HCT116 (cell line): Measurements from ENCODE around the gene SLC35A4. TPM values are rescaled to one million over a fixed set of nuclear protein-coding genes. Genes with fewer than 3 reads are reported as not detected.
"Not testable (repeated sequence)": the region's sequence is repeated elsewhere in the genome, so short reads cannot be mapped to it uniquely, and the experiment has no call there.

Source experiments
- ATAC-seq: fragments of 200-7000 bp; cut with Tn5 transposase; 2 replicates; pipeline ENCODE4 v1.9.1; 2020; ENCODE audit warnings: mild to moderate bottlenecking, moderate library complexity
- BruUV-seq: library from RNA; stranded (reverse); fragments of 400-500 nt; replicated peaks from 2 replicates; lab custom pipeline; 2021; lab: Mats Ljungman, UMichigan
- CTCF ChIA-PET: fragments of 300-600 bp; sonication (Branson Sonifier 250); formaldehyde crosslinking; loops from one replicate; lab custom pipeline; 2021; ENCODE audit warnings: antibody characterized with exemption; lab: Charles Lee
- POLR2A ChIA-PET: fragments of 300-600, 350-600 bp; sonication (Branson Sonifier 250); formaldehyde crosslinking; loops from one replicate; lab custom pipeline; 2021; ENCODE audit warnings: antibody characterized with exemption; lab: Charles Lee
- RAD21 ChIA-PET, 2 experiments: fragments of 300-600 bp; sonication (Branson Sonifier 250); formaldehyde crosslinking; loops; one replicate each; lab custom pipeline; 2023; ENCODE audit warnings: low total read pairs in 2 of 2; ENCODE audit not compliant: uncharacterized antibody in 2 of 2, unreplicated experiment in 2 of 2, low non-redundant PET in 1 of 2; lab: Charles Lee
- DNase-seq: peaks from one replicate; pipeline ENCODE4 v3.0.0-alpha.2; 2010; ENCODE audit warnings: low read depth, low spot score
- H2AFZ ChIP-seq: fragments of 200-600 bp; shearing (Covaris generic), sonication (generic); 2 replicates; pipeline ENCODE4 v1.6.1; 2017; ENCODE audit warnings: low read depth, mixed run types, mixed read lengths, antibody characterized with exemption, low read length; ENCODE audit not compliant: poor library complexity, severe bottlenecking
- H3K27ac ChIP-seq: 2 replicates; pipeline ENCODE4 v1.5.1; 2012; ENCODE audit warnings: low read depth, low read length
- H3K27me3 ChIP-seq: fragments of 200-600 bp; sonication (generic); 2 replicates; pipeline ENCODE4 v1.6.1; 2016; ENCODE audit warnings: mixed run types, low read length, mixed read lengths; ENCODE audit not compliant: insufficient read depth
- H3K36me3 ChIP-seq, 2 experiments: fragments of 200-500 bp in 1 of 2; fragments of 200-600 bp in 1 of 2; sonication (Bioruptor generic) in 1 of 2; sonication (generic) in 1 of 2; 2 replicates each; pipeline versions ENCODE4 v1.5.1 to v1.6.1; 2014 to 2016; ENCODE audit warnings: low read length in 2 of 2, inconsistent platforms in 1 of 2, mixed read lengths in 1 of 2, mixed run types in 1 of 2; ENCODE audit not compliant: insufficient read depth in 2 of 2, control insufficient read depth in 1 of 2
- H3K4me1 ChIP-seq, 2 experiments: fragments of 200-600 bp in 1 of 2; sonication (generic) in 1 of 2; 2 replicates each; pipeline versions ENCODE4 v1.5.1 to v1.6.1; 2012 to 2017; ENCODE audit warnings: low read length in 2 of 2, inconsistent platforms in 1 of 2, mild to moderate bottlenecking in 1 of 2, mixed read lengths in 1 of 2, mixed run types in 1 of 2, moderate library complexity in 1 of 2; ENCODE audit not compliant: insufficient read depth in 2 of 2, control insufficient read depth in 1 of 2
- H3K4me2 ChIP-seq: fragments of 200-600 bp; sonication (generic); 2 replicates; pipeline ENCODE4 v1.6.1; 2017; ENCODE audit warnings: mixed run types, low read length, mixed read lengths
- H3K4me3 ChIP-seq, 2 experiments: fragments of 200-600 bp in 1 of 2; sonication (generic) in 1 of 2; replicated peaks in 1 of 2; 2 replicates each; pipeline ENCODE4 v1.5.1; 2011 to 2016; ENCODE audit warnings: low read length in 2 of 2, control low read depth in 1 of 2, low read depth in 1 of 2, mild to moderate bottlenecking in 1 of 2, mixed read lengths in 1 of 2, mixed run types in 1 of 2
- H3K79me2 ChIP-seq: fragments of 200-600 bp; sonication (generic); 2 replicates; pipeline ENCODE4 v1.6.1; 2017; ENCODE audit warnings: mild to moderate bottlenecking, mixed run types, low read length, moderate library complexity, mixed read lengths; ENCODE audit not compliant: insufficient read depth
- H3K9ac ChIP-seq: fragments of 200-600 bp; sonication (generic); 2 replicates; pipeline ENCODE4 v1.6.1; 2016; ENCODE audit warnings: low read length, mixed read lengths
- H3K9me2 ChIP-seq: fragments of 200-600 bp; sonication (generic), shearing (Covaris generic); 2 replicates; pipeline ENCODE4 v1.6.1; 2017; ENCODE audit warnings: mixed run types, mild to moderate bottlenecking, moderate library complexity; ENCODE audit not compliant: insufficient read depth
- H3K9me3 ChIP-seq, 2 experiments: fragments of 200-500 bp in 1 of 2; fragments of 200-600 bp in 1 of 2; sonication (Bioruptor generic) in 1 of 2; sonication (generic) in 1 of 2; 2 replicates each; pipeline ENCODE4 v1.6.1; 2014 to 2017; ENCODE audit warnings: low read length in 2 of 2, mixed read lengths in 2 of 2, inconsistent platforms in 1 of 2, low read depth in 1 of 2, mild to moderate bottlenecking in 1 of 2, mixed run types in 1 of 2, moderate library complexity in 1 of 2; ENCODE audit not compliant: control insufficient read depth in 1 of 2, insufficient read depth in 1 of 2
- H4K20me1 ChIP-seq: fragments of 200-600 bp; sonication (generic), shearing (Covaris generic); 2 replicates; pipeline ENCODE4 v1.6.1; 2017; ENCODE audit warnings: mixed run types, mild to moderate bottlenecking, moderate library complexity; ENCODE audit not compliant: insufficient read depth
- CBX3 ChIP-seq: IDR thresholded peaks from 2 replicates; pipeline ENCODE4 v1.6.1; 2012; ENCODE audit warnings: low read depth
- ELF1 ChIP-seq: IDR thresholded peaks from 2 replicates; pipeline ENCODE4 v1.6.1; 2012; ENCODE audit warnings: low read depth, borderline replicate concordance
- JUND ChIP-seq: IDR thresholded peaks from 2 replicates; pipeline ENCODE4 v1.6.1; 2012
- POLR2AphosphoS5 ChIP-seq: IDR thresholded peaks from 2 replicates; pipeline ENCODE4 v1.6.1; 2011; ENCODE audit warnings: mild to moderate bottlenecking, low read depth, low read length, moderate library complexity
- YY1 ChIP-seq: IDR thresholded peaks from 2 replicates; pipeline ENCODE4 v1.6.1; 2011; ENCODE audit warnings: low read length, low read depth, moderate library complexity, mild to moderate bottlenecking; ENCODE audit not compliant: insufficient replicate concordance; ENCODE audit errors: extremely low read depth
- ZNF274 ChIP-seq: fragments of 200-500 bp; sonication (Bioruptor generic); IDR thresholded peaks from 2 replicates; pipeline ENCODE4 v1.6.1; 2014; ENCODE audit warnings: mild to moderate bottlenecking, low read depth, low read length, inconsistent platforms
- intact Hi-C: fragments of 100-400 bp; cut with micrococcal nuclease; formaldehyde crosslinking; loops from 2 replicates; pipeline ENCODE4 v1.10.0; 2022
- total RNA-seq: library from RNA; stranded (reverse); gene quantifications from one replicate; pipeline ENCODE4 v1.2.1, GENCODE V29; 2021; ENCODE audit not compliant: unreplicated experiment
- TF ChIP-seq, protein P1 (sequence below), 3 experiments: fragments of 200-600 bp in 1 of 3; sonication (generic) in 1 of 3; IDR thresholded peaks in 2 of 3; conservative IDR thresholded peaks in 1 of 3; 2 replicates each; pipeline ENCODE4 v1.5.1; 2012 to 2017; ENCODE audit warnings: low read depth in 2 of 3, low read length in 2 of 3, antibody characterized with exemption in 1 of 3, borderline replicate concordance in 1 of 3, control low read depth in 1 of 3, mild to moderate bottlenecking in 1 of 3, mixed read lengths in 1 of 3, mixed run types in 1 of 3, moderate library complexity in 1 of 3; ENCODE audit not compliant: insufficient read depth in 1 of 3
- TF ChIP-seq, protein P2 (sequence below): IDR thresholded peaks from 2 replicates; pipeline ENCODE4 v1.6.1; 2012
- TF ChIP-seq, protein P3 (sequence below): IDR thresholded peaks from 2 replicates; pipeline ENCODE4 v1.6.1; 2012

Gene SLC35A4
- total RNA-seq, 1 experiment from 2014 or later: 37.5 TPM

DNA sequence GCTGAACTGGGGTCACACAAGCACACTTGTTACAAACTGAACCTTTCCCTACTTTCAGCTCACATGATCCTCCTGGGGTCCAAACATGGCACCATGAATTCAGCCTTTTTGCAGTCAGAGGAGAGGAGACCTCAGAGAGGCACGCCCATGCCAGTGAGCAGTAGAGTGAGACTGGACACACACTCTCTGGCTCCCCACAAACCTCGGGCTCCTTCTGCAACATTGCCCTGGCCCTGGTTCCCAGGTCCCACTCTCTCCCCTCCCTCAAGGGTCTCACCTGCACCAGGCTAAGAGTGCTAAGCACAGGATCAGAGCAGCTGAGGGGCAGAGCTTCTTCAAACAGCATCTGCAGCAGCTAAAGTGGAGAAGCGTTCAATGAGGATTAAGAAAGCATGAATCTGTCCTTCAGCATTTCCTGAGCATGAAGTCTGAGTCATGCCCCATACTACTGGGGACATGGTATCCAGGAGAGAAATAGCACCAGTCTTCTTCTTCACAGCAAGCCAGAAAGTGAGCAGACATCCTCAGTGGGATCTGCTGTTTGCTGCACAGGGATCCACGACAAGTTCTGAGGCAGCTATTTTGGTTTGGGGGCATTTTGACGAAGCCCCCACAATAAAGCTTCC, 27.2 kb downstream of the SLC35A4 start:
- Histone ChIP-seq H3K79me2 (no peaks in the 10 kb centered on the region), H3K4me3 (no peak overlapping the region), H3K4me2 (no peak overlapping the region), H3K4me1 (no peaks in the 10 kb centered on the region; a peak in 1 of 4 replicates), H3K36me3 (no peaks in the 10 kb centered on the region)
- ChIA-PET POLR2A (no interaction called here), RAD21 (no interaction called here)
- ATAC-seq: no peak; the same call in 1 of the 2 replicates
- TF ChIP-seq ELF1 (no peak), JUND (no peak), POLR2AphosphoS5 (no peak), ZNF274 (no peak), CBX3 (no peak), YY1 (no peak)
- TF ChIP-seq, protein P1, sequence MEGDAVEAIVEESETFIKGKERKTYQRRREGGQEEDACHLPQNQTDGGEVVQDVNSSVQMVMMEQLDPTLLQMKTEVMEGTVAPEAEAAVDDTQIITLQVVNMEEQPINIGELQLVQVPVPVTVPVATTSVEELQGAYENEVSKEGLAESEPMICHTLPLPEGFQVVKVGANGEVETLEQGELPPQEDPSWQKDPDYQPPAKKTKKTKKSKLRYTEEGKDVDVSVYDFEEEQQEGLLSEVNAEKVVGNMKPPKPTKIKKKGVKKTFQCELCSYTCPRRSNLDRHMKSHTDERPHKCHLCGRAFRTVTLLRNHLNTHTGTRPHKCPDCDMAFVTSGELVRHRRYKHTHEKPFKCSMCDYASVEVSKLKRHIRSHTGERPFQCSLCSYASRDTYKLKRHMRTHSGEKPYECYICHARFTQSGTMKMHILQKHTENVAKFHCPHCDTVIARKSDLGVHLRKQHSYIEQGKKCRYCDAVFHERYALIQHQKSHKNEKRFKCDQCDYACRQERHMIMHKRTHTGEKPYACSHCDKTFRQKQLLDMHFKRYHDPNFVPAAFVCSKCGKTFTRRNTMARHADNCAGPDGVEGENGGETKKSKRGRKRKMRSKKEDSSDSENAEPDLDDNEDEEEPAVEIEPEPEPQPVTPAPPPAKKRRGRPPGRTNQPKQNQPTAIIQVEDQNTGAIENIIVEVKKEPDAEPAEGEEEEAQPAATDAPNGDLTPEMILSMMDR (IDR thresholded peaks at IDR 0.05 in 2 of 3, conservative IDR thresholded peaks at IDR 0.05 in 1 of 3; ENCODE audit: borderline replicate concordance in 1 of 3, insufficient read depth in 1 of 3, low read depth in 2 of 3, low read length in 2 of 3): no peak
- TF ChIP-seq, protein P2, sequence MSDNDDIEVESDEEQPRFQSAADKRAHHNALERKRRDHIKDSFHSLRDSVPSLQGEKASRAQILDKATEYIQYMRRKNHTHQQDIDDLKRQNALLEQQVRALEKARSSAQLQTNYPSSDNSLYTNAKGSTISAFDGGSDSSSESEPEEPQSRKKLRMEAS: no peak
- TF ChIP-seq, protein P3, sequence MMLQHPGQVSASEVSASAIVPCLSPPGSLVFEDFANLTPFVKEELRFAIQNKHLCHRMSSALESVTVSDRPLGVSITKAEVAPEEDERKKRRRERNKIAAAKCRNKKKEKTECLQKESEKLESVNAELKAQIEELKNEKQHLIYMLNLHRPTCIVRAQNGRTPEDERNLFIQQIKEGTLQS: no peak
- TF ChIP-seq, all 23 proteins: peak for 0
- DNase-seq: no peak
- H2AFZ ChIP-seq: no peak overlapping the region
- no peaks in the 10 kb centered on the region for H3K9me3 ChIP-seq
- H3K9ac ChIP-seq: no peak overlapping the region
- BruUV-seq: no TSS peak
- H4K20me1 ChIP-seq: no peaks in the 10 kb centered on the region
- no peak overlapping the region for H3K27ac ChIP-seq
- H3K9me2 ChIP-seq: no peaks in the 10 kb centered on the region
- no peaks in the 10 kb centered on the region for H3K27me3 ChIP-seq
- intact Hi-C loops: no loop called here
- CTCF ChIA-PET: no interaction called here

DNA sequence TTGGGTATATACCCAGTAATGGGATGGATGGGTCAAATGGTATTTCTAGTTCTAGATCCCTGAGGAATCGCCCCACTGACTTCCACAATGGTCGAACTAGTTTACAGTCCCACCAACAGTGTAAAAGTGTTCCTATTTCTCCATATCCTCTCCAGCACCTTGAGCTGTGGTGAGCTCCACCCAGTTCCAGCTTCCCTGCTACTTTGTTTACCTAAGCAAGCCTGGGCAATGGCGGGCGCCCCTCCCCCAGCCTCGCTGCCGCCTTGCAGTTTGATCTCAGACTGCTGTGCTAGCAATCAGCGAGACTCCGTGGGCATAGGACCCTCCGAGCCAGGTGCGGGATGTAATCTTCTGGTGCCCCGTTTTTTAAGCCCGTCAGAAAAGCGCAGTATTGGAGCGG, 28.4 kb downstream of the SLC35A4 start:
- intact Hi-C loops: not testable (repeated sequence)

More for the DNA sequence above, 28.4 kb downstream of the SLC35A4 start:
- H3K9ac ChIP-seq, CTCF ChIA-PET, H3K9me3 ChIP-seq, RAD21 ChIA-PET, ATAC-seq, H3K4me3 ChIP-seq, H2AFZ ChIP-seq, H3K4me1 ChIP-seq, H3K27ac ChIP-seq, H4K20me1 ChIP-seq, H3K4me2 ChIP-seq, H3K79me2 ChIP-seq, POLR2A ChIA-PET, DNase-seq, H3K9me2 ChIP-seq, H3K36me3 ChIP-seq, H3K27me3 ChIP-seq, BruUV-seq: not testable (repeated sequence)
